C4-2B (cell line): ENCODE results near the gene SPNS3.

Experiments
- ZFX ChIP-seq: fragments of 450-650 bp; IDR thresholded peaks from 2 replicates; pipeline ENCODE4 v1.6.1; 2017
- TF ChIP-seq, protein P1 (sequence below): fragments of 450-650 bp; conservative IDR thresholded peaks from 2 replicates; pipeline ENCODE4 v1.5.1; 2017; ENCODE audit warnings: mild to moderate bottlenecking

DNA sequence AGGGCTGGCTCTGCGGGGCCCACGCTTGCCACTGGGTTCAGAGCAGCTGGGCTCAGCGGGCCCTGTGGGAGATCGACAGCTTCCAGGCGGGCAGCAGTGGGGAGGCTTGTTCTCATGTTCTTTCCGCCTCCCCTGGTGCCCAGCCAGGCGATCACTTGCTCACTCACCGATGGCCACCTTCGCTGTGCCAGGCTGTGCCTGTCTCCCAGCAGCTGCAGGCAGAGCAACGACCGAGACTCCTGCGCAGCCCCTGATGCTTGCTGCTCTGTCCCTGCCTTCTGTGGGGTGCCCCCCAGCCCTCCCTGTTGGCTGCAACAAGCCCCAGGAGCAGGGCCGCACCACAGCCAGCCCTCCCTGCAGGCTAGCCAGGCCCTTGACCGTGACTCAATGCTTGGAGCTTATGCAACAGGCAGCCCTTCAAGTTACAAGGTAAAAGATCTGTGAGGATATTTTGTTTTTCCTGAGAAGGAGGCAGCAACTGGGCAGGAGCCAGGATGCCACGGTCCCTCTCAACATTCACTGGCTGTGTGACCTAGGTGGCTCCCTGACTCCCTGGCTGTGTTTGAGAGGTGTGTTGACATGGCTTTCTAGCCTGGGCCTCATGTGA is 55.4 kb downstream of the SPNS3 start:
- TF ChIP-seq, protein P1, sequence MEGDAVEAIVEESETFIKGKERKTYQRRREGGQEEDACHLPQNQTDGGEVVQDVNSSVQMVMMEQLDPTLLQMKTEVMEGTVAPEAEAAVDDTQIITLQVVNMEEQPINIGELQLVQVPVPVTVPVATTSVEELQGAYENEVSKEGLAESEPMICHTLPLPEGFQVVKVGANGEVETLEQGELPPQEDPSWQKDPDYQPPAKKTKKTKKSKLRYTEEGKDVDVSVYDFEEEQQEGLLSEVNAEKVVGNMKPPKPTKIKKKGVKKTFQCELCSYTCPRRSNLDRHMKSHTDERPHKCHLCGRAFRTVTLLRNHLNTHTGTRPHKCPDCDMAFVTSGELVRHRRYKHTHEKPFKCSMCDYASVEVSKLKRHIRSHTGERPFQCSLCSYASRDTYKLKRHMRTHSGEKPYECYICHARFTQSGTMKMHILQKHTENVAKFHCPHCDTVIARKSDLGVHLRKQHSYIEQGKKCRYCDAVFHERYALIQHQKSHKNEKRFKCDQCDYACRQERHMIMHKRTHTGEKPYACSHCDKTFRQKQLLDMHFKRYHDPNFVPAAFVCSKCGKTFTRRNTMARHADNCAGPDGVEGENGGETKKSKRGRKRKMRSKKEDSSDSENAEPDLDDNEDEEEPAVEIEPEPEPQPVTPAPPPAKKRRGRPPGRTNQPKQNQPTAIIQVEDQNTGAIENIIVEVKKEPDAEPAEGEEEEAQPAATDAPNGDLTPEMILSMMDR, result no peak
- no peak for TF ChIP-seq ZFX
